ENCODE measurements around the gene GMPS. TPM values are rescaled to one million over a fixed set of nuclear protein-coding genes. Genes with fewer than 3 reads are reported as not detected.

GMPS gene
- total and polyA plus RNA-seq, 2 of the 4 experiments (the other 2 are of a cell fraction) = 33.9 to 52.5 TPM

- in situ Hi-C loops (cut with MboI; ENCODE audit: low sequenced_read_pairs) = no loop called here
- Histone ChIP-seq H2BK20ac (ENCODE audit: low read depth, low read length) (no peak overlapping the region; the same call in 1 of the 2 replicates), H3K36me3 (ENCODE audit: control insufficient read depth, insufficient read depth, low read length) (no peaks in the 10 kb centered on the region), H2AFZ (replicated peaks; ENCODE audit: low read length, poor library complexity) (peak overlapping the region; percentile 19), H3K4me2 (ENCODE audit: low read depth, low read length) (no peak overlapping the region; the same call in 1 of the 2 replicates), H2BK5ac (ENCODE audit: low read depth, low read length, poor library complexity, severe bottlenecking) (peak overlapping the region; percentile 64), H3K4me3 (ENCODE audit: insufficient read depth, low read depth, low read length) (no peak overlapping the region), H2BK15ac (ENCODE audit: low read depth, low read length) (no peak overlapping the region), H4K91ac (ENCODE audit: insufficient read depth, low read depth, low read length) (0 out of 2 replicates have a peak overlapping the region, but pooled peaks have one; percentile 21), H3K27ac (ENCODE audit: insufficient read depth, low read length) (peak overlapping the region; percentile 13; the same call in 1 of the 2 replicates), H2AK9ac (replicated peaks; ENCODE audit: low read depth, low read length, poor library complexity) (peak overlapping the region; percentile 77), H3K18ac (ENCODE audit: low read depth, low read length) (peak overlapping the region; percentile 61), H4K20me1 (ENCODE audit: insufficient read depth, low read length) (no peaks in the 10 kb centered on the region), H3K4me1 (ENCODE audit: control insufficient read depth, insufficient read depth, low read length) (peaks cover 7% of the 10 kb centered on the region), H3K56ac (ENCODE audit: extremely low read depth, insufficient read depth, low read length) (no peak overlapping the region), H3K23ac (ENCODE audit: low read depth, low read length) (no peak overlapping the region), H3K79me1 (ENCODE audit: low read depth in 1 of 2, low read length in 2 of 2) (no peaks in the 10 kb centered on the region), H3K9me1 (ENCODE audit: insufficient read depth, low read length) (0 out of 2 replicates have a peak, but pooled peaks cover 3% of the 10 kb centered on the region), H2BK120ac (ENCODE audit: low read depth, low read length) (0 out of 2 replicates have a peak overlapping the region, but pooled peaks have one; percentile 14), H4K5ac (ENCODE audit: low read depth, low read length) (peak overlapping the region; percentile 18; the same call in 1 of the 2 replicates), H2AK5ac (ENCODE audit: low read depth, low read length) (no peak overlapping the region), H3K14ac (replicated peaks; ENCODE audit: low read depth, low read length) (peak overlapping the region; percentile 44; the same call in 1 of the 2 replicates), H4K8ac (ENCODE audit: low read depth in 2 of 2, low read length in 2 of 2) (no peak overlapping the region), H3K9ac (ENCODE audit: low read depth, low read length) (no peak overlapping the region), H3K27me3 (ENCODE audit: control insufficient read depth, insufficient read depth, low read length) (no peaks in the 10 kb centered on the region), H3K9me3 (ENCODE audit: control insufficient read depth, insufficient read depth, low read length) (no peaks in the 10 kb centered on the region), H3K4ac (ENCODE audit: low read depth, low read length) (no peak overlapping the region)
- ChIA-PET POLR2A (ENCODE audit: unreplicated experiment) (no interaction called here), CTCF (no interaction called here)
- intact Hi-C loops (cut with micrococcal nuclease) = no loop called here
- DNase-seq (peak; percentile 51), ATAC-seq (ENCODE audit: low read depth) (peak; percentile 54)
- no TSS peak for BruUV-seq (replicated peaks)
- TF ChIP-seq ELK1 (IDR thresholded peaks at IDR 0.05; ENCODE audit: borderline replicate concordance, low read depth, low read length) (no peak), FOS (IDR thresholded peaks at IDR 0.05; ENCODE audit: low read depth, low read length) (no peak), SMC3 (IDR thresholded peaks at IDR 0.05; ENCODE audit: low read depth, low read length) (no peak), CEBPB (IDR thresholded peaks at IDR 0.05; ENCODE audit: low read depth, low read length) (no peak), RFX5 (IDR thresholded peaks at IDR 0.05; ENCODE audit: low read depth, low read length) (no peak), CHD1 (IDR thresholded peaks at IDR 0.05; ENCODE audit: low read depth, low read length) (no peak), RCOR1 (IDR thresholded peaks at IDR 0.05; ENCODE audit: insufficient replicate concordance, low read length) (no peak)
- dilution Hi-C loops (cut with HindIII; ENCODE audit: low sequenced_read_pairs, unreplicated experiment) = no loop called here
- WGBS, 2 experiments (ENCODE audit: extremely low coverage in 2 of 2, insufficient read length in 1 of 2) = no CpG with 5 or more reads among the region's 2 CpGs
Measured at GRCh38 chr3:155963570-155963969, 93.1 kb downstream of the GMPS start.
